Activated CD8-positive, alpha-beta memory T cell treated with anti-CD3 and anti-CD28 coated beads for 1 hour (primary cell): ENCODE results near the gene RRM1.

ENCODE experiments used
- DNase-seq, 2 donors: peaks; one replicate each; pipeline ENCODE4 v3.0.0-alpha.2; 2020; ENCODE audit warnings: low read depth in 1 of 2; ENCODE audit errors: extremely low read depth in 1 of 2

Gene RRM1

GRCh38 chr11:4184163-4184916 lies 89.7 kb downstream of the RRM1 start:
- DNase-seq, result no peak

GRCh38 chr11:4185561-4185960 lies 91.0 kb downstream of the RRM1 start:
- DNase-seq, result no peak

- no peak for DNase-seq
Observed at GRCh38 chr11:4186464-4187054, 92.0 kb downstream of the RRM1 start.

- DNase-seq, result peak; percentile 39 to 74
Observed at GRCh38 chr11:4187055-4187988, 92.7 kb downstream of the RRM1 start.
